ENCODE data around the gene STAB1. TPM values are rescaled to one million over a fixed set of nuclear protein-coding genes. Genes with fewer than 3 reads are reported as not detected.

STAB1 gene
- total RNA-seq, 1 donor from 2014 or later = 866 TPM

DNA sequence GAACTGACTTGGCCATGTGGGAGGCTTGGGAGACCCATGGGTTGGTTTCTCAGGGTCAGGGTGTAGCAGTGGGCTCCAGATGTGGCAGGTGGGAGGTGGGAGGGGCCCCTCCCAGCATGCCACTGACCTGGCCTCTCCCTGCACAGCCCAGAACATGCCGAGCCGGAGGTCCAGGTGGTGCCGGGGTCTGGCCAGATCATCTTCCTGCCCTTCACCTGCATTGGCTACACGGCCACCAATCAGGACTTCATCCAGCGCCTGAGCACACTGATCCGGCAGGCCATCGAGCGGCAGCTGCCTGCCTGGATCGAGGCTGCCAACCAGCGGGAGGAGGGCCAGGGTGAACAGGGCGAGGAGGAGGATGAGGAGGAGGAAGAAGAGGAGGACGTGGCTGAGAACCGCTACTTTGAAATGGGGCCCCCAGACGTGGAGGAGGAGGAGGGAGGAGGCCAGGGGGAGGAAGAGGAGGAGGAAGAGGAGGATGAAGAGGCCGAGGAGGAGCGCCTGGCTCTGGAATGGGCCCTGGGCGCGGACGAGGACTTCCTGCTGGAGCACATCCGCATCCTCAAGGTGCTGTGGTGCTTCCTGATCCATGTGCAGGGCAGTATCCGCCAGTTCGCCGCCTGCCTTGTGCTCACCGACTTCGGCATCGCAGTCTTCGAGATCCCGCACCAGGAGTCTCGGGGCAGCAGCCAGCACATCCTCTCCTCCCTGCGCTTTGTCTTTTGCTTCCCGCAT is 7.9 kb upstream of the STAB1 start:
- Mint-ChIP-seq H3K27ac (ENCODE audit: unreplicated experiment) (peak overlapping the region; percentile 52), H3K9me3 (ENCODE audit: unreplicated experiment) (no peaks in the 10 kb centered on the region), H3K36me3 (ENCODE audit: low read depth, unreplicated experiment) (peaks cover 48% of the 10 kb centered on the region), H3K27me3 (ENCODE audit: unreplicated experiment) (peaks cover 16% of the 10 kb centered on the region), H3K4me1 (ENCODE audit: unreplicated experiment) (peaks cover 43% of the 10 kb centered on the region), H3K4me3 (ENCODE audit: unreplicated experiment) (peak overlapping the region; percentile 37)
- DNase-seq (ENCODE audit: low spot score) = no peak
- TF ChIP-seq, protein P1, sequence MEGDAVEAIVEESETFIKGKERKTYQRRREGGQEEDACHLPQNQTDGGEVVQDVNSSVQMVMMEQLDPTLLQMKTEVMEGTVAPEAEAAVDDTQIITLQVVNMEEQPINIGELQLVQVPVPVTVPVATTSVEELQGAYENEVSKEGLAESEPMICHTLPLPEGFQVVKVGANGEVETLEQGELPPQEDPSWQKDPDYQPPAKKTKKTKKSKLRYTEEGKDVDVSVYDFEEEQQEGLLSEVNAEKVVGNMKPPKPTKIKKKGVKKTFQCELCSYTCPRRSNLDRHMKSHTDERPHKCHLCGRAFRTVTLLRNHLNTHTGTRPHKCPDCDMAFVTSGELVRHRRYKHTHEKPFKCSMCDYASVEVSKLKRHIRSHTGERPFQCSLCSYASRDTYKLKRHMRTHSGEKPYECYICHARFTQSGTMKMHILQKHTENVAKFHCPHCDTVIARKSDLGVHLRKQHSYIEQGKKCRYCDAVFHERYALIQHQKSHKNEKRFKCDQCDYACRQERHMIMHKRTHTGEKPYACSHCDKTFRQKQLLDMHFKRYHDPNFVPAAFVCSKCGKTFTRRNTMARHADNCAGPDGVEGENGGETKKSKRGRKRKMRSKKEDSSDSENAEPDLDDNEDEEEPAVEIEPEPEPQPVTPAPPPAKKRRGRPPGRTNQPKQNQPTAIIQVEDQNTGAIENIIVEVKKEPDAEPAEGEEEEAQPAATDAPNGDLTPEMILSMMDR (IDR thresholded peaks at IDR 0.05; ENCODE audit: unreplicated experiment) = no peak

DNA sequence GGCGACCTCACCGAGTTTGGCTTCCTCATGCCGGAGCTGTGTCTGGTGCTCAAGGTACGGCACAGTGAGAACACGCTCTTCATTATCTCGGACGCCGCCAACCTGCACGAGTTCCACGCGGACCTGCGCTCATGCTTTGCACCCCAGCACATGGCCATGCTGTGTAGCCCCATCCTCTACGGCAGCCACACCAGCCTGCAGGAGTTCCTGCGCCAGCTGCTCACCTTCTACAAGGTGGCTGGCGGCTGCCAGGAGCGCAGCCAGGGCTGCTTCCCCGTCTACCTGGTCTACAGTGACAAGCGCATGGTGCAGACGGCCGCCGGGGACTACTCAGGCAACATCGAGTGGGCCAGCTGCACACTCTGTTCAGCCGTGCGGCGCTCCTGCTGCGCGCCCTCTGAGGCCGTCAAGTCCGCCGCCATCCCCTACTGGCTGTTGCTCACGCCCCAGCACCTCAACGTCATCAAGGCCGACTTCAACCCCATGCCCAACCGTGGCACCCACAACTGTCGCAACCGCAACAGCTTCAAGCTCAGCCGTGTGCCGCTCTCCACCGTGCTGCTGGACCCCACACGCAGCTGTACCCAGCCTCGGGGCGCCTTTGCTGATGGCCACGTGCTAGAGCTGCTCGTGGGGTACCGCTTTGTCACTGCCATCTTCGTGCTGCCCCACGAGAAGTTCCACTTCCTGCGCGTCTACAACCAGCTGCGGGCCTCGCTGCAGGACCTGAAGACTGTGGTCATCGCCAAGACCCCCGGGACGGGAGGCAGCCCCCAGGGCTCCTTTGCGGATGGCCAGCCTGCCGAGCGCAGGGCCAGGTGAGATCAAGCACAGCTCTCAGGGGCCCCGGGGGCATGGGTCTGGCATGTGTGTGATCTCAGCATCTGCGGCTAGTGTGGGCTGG is 7.1 kb upstream of the STAB1 start:
- DNase-seq (ENCODE audit: low spot score) = no peak
- Mint-ChIP-seq H3K4me1 (ENCODE audit: unreplicated experiment) (peaks cover 46% of the 10 kb centered on the region), H3K9me3 (ENCODE audit: unreplicated experiment) (no peaks in the 10 kb centered on the region), H3K27ac (ENCODE audit: unreplicated experiment) (peak overlapping the region; percentile 52), H3K27me3 (ENCODE audit: unreplicated experiment) (peaks cover 21% of the 10 kb centered on the region), H3K36me3 (ENCODE audit: low read depth, unreplicated experiment) (peaks cover 47% of the 10 kb centered on the region), H3K4me3 (ENCODE audit: unreplicated experiment) (peak overlapping the region; percentile 37)
- TF ChIP-seq, protein P1 (IDR thresholded peaks at IDR 0.05; ENCODE audit: unreplicated experiment) = no peak

DNA sequence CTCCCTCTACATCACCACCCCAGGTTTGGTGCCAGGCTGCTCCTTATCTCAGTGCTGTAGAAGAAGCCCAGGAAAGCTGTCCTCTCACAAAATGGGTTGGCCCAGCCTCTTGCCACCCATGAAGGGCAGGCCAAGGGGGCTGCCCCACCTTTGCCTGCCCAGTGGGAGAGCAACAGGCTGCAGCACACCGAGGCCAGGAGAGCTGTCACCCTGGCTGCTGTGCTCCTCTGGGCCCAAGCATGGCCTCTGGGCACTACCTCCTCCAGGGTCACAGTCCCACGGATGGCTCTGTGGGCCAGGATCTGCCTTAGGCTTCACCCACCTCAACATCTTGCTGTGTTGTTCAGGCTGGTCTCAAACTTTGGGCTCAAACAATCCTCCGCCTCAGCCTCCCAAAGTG is 6.4 kb upstream of the STAB1 start:
- peaks cover 19% of the 10 kb centered on the region for H3K27me3 Mint-ChIP-seq (ENCODE audit: unreplicated experiment)
- TF ChIP-seq, protein P1 (IDR thresholded peaks at IDR 0.05; ENCODE audit: unreplicated experiment) = no peak
- H3K4me3 Mint-ChIP-seq (ENCODE audit: unreplicated experiment) = no peak overlapping the region
- H3K27ac Mint-ChIP-seq (ENCODE audit: unreplicated experiment) = peak overlapping the region; percentile 52
- H3K9me3 Mint-ChIP-seq (ENCODE audit: unreplicated experiment) = no peaks in the 10 kb centered on the region
- H3K36me3 Mint-ChIP-seq (ENCODE audit: low read depth, unreplicated experiment) = peaks cover 46% of the 10 kb centered on the region
- peaks cover 46% of the 10 kb centered on the region for H3K4me1 Mint-ChIP-seq (ENCODE audit: unreplicated experiment)
- DNase-seq (ENCODE audit: low spot score) = no peak

DNA sequence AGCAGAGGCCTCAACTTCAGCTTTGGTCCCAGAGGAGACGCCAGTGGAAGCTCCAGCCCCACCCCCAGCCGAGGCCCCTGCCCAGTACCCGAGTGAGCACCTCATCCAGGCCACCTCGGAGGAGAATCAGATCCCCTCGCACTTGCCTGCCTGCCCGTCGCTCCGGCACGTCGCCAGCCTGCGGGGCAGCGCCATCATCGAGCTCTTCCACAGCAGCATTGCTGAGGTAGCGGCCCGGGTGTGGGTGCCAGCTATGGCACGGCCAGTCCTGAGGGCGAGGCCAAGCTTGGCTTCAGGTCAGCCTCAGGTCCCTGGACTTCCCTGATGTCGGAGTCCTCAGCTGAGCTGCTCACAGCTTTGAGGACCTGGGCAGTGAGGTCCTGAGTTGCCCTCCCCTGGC is 5.7 kb upstream of the STAB1 start:
- H3K27me3 Mint-ChIP-seq (ENCODE audit: unreplicated experiment) = peaks cover 16% of the 10 kb centered on the region
- H3K9me3 Mint-ChIP-seq (ENCODE audit: unreplicated experiment) = no peaks in the 10 kb centered on the region
- no peak for DNase-seq (ENCODE audit: low spot score)
- no peak overlapping the region for H3K4me3 Mint-ChIP-seq (ENCODE audit: unreplicated experiment)
- TF ChIP-seq, protein P1 (IDR thresholded peaks at IDR 0.05; ENCODE audit: unreplicated experiment) = no peak
- H3K27ac Mint-ChIP-seq (ENCODE audit: unreplicated experiment) = peak overlapping the region; percentile 18
- peaks cover 41% of the 10 kb centered on the region for H3K36me3 Mint-ChIP-seq (ENCODE audit: low read depth, unreplicated experiment)
- H3K4me1 Mint-ChIP-seq (ENCODE audit: unreplicated experiment) = peaks cover 47% of the 10 kb centered on the region
